Adrenal gland (tissue), 12 donors: ENCODE measurements around the gene MTHFS. TPM values are rescaled to one million over a fixed set of nuclear protein-coding genes. Genes with fewer than 3 reads are reported as not detected.

Experiments
- DNase-seq, 7 donors: peaks; one replicate each; pipeline ENCODE4 v3.0.0-alpha.2; 2019 to 2020
- H3K27ac ChIP-seq, 5 donors: fragments of 200-600 bp; sonication (generic) in 4 of 5; 1 replicate in 3 of 5; 2 replicates in 2 of 5; pipeline versions ENCODE4 v1.5.1 to v1.8.0; 2016 to 2020; ENCODE audit warnings: mild to moderate bottlenecking in 1 of 5
- H3K27me3 ChIP-seq: fragments of 200-600 bp; 2 replicates; pipeline ENCODE4 v1.8.0; 2021
- H3K36me3 ChIP-seq, 2 donors: fragments of 200-600 bp; replicated peaks in 1 of 2; 1 replicate in 1 of 2; 2 replicates in 1 of 2; pipeline versions ENCODE4 v1.5.1 to v1.8.0; 2018 to 2022
- H3K4me1 ChIP-seq, 2 donors: fragments of 200-600 bp; replicated peaks in 1 of 2; 1 replicate in 1 of 2; 2 replicates in 1 of 2; pipeline versions ENCODE4 v1.5.1 to v1.8.0; 2018 to 2021
- H3K4me3 ChIP-seq, 4 donors: fragments of 200-600 bp; sonication (generic) in 3 of 4; one replicate each; pipeline ENCODE4 v1.5.1; 2016 to 2018
- H3K9me3 ChIP-seq, 3 donors: fragments of 200-600 bp; sonication (generic) in 1 of 3; replicated peaks in 1 of 3; 1 replicate in 2 of 3; 2 replicates in 1 of 3; pipeline versions ENCODE4 v1.5.1 to v1.8.0; 2016 to 2021
- POLR2A ChIP-seq, 2 donors: fragments of 450-650 bp; IDR thresholded peaks; one replicate each; pipeline ENCODE4 v1.6.1; 2017; ENCODE audit warnings: antibody characterized with exemption in 2 of 2, mild to moderate bottlenecking in 2 of 2, moderate library complexity in 1 of 2
- WGBS, 4 donors: extraction: QIAGEN DNeasy Blood & Tissue Kit in 2 of 4; methylation state at CpG; one replicate each; pipeline versions ENCODE4 v1.1.5 to v1.1.7; 2013 to 2017; 5-methylcytosine and 5-hydroxymethylcytosine counted together
- intact Hi-C, 2 donors: fragments of 100-400 bp; cut with DNase I; formaldehyde crosslinking; loops; one replicate each; pipeline versions ENCODE4 v1.14.1 to v1.15.0; 2022 to 2023
- polyA plus RNA-seq, 3 donors: library from polyadenylated mRNA; stranded (reverse); fragments of 200-250 nt in 2 of 3; fragments of 350-450 nt in 1 of 3; fragmentation: Illumina TruSeq in 1 of 3; extraction: RNeasy Lipid Tissue Mini Kit (QIAGEN cat#74804) in 1 of 3; gene quantifications; one replicate each; pipeline ENCODE4 v1.2.3, GENCODE V29; 2013 to 2014
- total RNA-seq, 9 donors: library from RNA; depleted of rRNA in 4 of 9; stranded (reverse); fragments of >200 nt in 4 of 9; fragments of 120-200 nt in 1 of 9; fragmentation: NEBNext Ultra II Directional in 1 of 9; extraction: Animal tissue kit (Norgen Biotek cat#: 25700) in 1 of 9; gene quantifications; one replicate each; pipeline versions ENCODE4 v1.1.0 to v1.2.4, GENCODE V29; 2013 to 2023
- TF ChIP-seq, protein P1 (sequence below), 6 experiments: fragments of 450-650 bp in 4 of 6; fragments of 200-600 bp in 2 of 6; sonication (generic) in 1 of 6; IDR thresholded peaks; 1 replicate in 5 of 6; 2 replicates in 1 of 6; pipeline versions ENCODE4 v1.5.1 to v1.8.0; 2016 to 2021; ENCODE audit warnings: antibody characterized with exemption in 6 of 6, mild to moderate bottlenecking in 2 of 6, moderate library complexity in 1 of 6
- donor health status: healthy with polysubstance abuse.
- donor health status: Bipolar disorder and iron deficiency.
- donor health status: DM: yes; HTN: yes; CAD: no.
- donor health status: DM: no; HTN: no; CAD: no.
- donor health status: DM: no; HTN: no; CAD: no.
- donor health status: DM: yes; HTN: yes; CAD: no.

Gene MTHFS
- total and polyA plus RNA-seq, 12 donors: 8.7 to 63.6 (median 28.8) TPM

DNA sequence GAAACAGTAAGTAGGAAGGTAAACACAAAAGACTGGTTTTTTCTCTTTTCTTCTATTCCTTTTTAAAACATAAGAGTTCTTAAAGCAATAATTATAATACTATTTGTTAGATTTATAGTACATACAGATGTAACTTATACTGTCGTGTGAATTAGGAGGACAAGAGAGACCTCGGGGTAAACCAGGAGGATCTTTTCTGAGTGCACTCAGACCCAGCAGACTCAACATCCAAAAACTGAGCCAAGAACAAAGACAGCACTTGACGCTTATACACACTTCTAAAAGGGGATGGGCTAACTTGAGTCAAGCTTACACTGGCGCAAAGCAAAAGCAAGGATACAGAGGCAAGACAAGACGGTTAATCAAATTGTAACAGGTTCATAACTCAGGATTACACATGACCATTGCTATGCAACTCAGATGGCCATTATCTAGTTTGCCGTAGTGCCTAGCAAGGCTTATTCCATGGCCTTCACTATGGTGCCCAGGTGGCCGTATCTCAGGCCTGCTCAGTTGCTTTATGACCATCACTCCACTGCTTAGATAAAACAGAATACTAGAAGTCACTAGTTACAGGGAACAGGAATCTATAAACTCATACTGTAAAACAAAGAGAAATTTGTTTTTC lies 18.6 kb downstream of the MTHFS start:
- Histone ChIP-seq H3K27ac (no peak overlapping the region), H3K4me1 (peaks cover 5 to 9% of the 10 kb centered on the region in 2 donors), H3K9me3 (peaks cover 0 to 39% (median 5%) of the 10 kb centered on the region in 3 donors), H3K27me3 (no peaks in the 10 kb centered on the region), H3K4me3 (no peak overlapping the region), H3K36me3 (peaks cover 0 to under 1% of the 10 kb centered on the region in 2 donors)
- no peak for TF ChIP-seq POLR2A (IDR thresholded peaks at IDR 0.05)
- TF ChIP-seq, protein P1, sequence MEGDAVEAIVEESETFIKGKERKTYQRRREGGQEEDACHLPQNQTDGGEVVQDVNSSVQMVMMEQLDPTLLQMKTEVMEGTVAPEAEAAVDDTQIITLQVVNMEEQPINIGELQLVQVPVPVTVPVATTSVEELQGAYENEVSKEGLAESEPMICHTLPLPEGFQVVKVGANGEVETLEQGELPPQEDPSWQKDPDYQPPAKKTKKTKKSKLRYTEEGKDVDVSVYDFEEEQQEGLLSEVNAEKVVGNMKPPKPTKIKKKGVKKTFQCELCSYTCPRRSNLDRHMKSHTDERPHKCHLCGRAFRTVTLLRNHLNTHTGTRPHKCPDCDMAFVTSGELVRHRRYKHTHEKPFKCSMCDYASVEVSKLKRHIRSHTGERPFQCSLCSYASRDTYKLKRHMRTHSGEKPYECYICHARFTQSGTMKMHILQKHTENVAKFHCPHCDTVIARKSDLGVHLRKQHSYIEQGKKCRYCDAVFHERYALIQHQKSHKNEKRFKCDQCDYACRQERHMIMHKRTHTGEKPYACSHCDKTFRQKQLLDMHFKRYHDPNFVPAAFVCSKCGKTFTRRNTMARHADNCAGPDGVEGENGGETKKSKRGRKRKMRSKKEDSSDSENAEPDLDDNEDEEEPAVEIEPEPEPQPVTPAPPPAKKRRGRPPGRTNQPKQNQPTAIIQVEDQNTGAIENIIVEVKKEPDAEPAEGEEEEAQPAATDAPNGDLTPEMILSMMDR (IDR thresholded peaks at IDR 0.05): no peak
- no peak for DNase-seq
- intact Hi-C loops: no loop called here
- WGBS, 4 donors: 83 to 99% (median 92%) methylated on average over 7 of the region's 7 CpGs

DNA sequence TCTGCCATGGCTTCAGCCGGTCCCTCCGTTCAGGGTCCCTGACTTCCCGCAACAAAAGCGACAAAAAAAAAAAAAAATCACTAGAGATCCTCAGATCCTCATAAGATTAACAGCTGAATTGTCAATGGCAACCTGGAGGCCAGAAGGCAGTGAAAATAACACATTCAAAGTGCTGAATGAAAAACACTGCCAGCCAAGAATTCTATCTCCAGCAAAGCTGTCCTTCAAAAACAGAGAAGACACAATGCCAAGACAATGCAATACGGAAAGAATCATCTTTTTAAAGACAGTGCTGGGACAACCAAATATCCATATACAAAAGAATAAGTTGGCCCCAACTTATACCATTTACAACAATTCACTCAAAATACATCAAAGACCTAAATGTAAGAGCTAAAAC lies 21.6 kb downstream of the MTHFS start:
- Histone ChIP-seq H3K9me3 (peaks cover 0 to 39% (median 5%) of the 10 kb centered on the region in 3 donors), H3K4me1 (no peaks in the 10 kb centered on the region), H3K4me3 (no peak overlapping the region), H3K27me3 (no peaks in the 10 kb centered on the region), H3K27ac (no peak overlapping the region), H3K36me3 (no peaks in the 10 kb centered on the region)
- intact Hi-C loops: no loop called here
- DNase-seq: no peak
- TF ChIP-seq, protein P1 (IDR thresholded peaks at IDR 0.05): no peak
- WGBS, 4 donors: 96 to 99% (median 98%) methylated on average over 5 of the region's 5 CpGs

DNA sequence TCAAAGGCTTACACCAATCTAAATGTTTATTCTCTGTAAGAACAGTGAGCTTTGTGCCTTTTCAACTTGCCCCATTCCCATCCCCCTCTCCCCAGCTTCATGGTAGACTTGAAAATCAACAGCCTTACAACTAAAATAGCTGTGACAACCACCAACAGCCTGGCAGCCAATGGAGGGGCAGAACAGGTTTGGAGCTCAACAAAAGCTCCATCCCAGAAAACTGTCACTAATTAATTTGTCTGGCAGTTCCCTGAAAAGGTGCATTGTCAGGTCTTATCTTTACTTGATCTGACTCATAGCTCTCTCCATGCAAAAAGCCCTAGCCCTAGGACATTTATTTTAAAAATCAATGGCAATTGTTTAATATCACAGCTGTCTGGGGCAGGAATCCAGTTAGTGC lies 22.6 kb downstream of the MTHFS start:
- no peaks in the 10 kb centered on the region for H3K4me1 ChIP-seq
- TF ChIP-seq, protein P1 (IDR thresholded peaks at IDR 0.05): no peak
- TF ChIP-seq POLR2A (IDR thresholded peaks at IDR 0.05): no peak
- peaks cover 0 to 37% (median 11%) of the 10 kb centered on the region in 3 donors for H3K9me3 ChIP-seq
- H3K36me3 ChIP-seq: no peaks in the 10 kb centered on the region
- DNase-seq: no peak
- no peak overlapping the region for H3K27ac ChIP-seq
- intact Hi-C loops: no loop called here
- H3K4me3 ChIP-seq: no peak overlapping the region
- no peaks in the 10 kb centered on the region for H3K27me3 ChIP-seq

DNA sequence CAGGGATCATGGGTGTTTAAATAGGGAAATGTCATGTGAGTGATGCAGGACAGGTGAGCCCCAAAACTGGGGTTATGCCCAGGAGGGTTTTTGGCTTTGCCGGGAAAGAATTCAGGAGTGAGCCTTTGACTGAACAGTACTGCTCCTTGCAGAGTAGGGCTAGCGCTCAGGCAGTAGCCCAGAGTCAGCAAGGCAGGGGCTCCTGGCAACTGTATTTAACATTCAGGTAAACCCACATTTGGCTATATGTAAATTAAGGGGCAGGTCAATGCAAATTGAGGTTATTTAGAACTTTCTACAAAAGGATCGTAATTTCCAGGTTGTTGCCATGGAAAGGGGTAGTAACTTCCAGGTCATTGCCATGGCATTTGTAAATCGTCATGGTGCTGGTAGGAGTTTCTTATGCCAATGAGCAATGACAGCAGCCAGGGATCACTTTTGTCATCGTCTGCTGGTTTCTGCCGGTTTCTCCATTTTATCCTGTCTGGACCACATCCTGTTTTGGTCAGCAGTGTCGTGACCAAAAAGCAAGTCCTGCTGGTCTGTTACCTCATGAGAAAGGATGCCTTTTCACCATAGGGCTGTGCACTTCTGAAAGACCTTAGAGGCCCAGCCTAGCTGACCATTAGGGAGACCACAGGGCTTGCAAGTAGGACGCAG lies 24.3 kb downstream of the MTHFS start:
- H3K9me3 ChIP-seq: peaks cover 0 to 21% (median 11%) of the 10 kb centered on the region in 3 donors
- peak in 1 of 7 donors; percentile 5 for DNase-seq
- no peak overlapping the region for H3K27ac ChIP-seq
- intact Hi-C loops: no loop called here
- no peaks in the 10 kb centered on the region for H3K36me3 ChIP-seq
- TF ChIP-seq POLR2A (IDR thresholded peaks at IDR 0.05): no peak
- H3K27me3 ChIP-seq: no peaks in the 10 kb centered on the region
- H3K4me1 ChIP-seq: no peaks in the 10 kb centered on the region
- WGBS, 4 donors: 83 to 93% (median 87%) methylated on average over 4 to 8 of the region's 8 CpGs
- H3K4me3 ChIP-seq: no peak overlapping the region

DNA sequence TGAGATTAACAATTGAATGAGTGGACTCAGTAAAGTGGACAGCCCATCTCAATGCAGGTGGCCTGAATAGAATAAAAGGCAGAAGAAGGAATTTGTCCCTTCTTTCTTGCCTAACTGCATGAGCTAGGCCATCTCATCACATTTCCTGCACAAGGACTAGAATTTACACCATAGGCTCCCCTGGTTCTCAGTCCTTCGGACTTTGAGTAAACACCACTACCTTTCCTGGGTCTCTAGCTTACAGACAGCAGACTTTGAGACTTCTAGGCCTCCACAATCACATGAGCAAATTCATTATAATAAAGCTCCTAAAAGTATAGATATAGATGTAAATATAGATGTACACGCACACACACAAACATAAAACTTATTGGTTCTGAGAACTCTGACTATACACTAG lies 28.3 kb downstream of the MTHFS start:
- Histone ChIP-seq H3K4me3 (no peak overlapping the region), H3K9me3 (peaks cover 0 to 6% (median 0%) of the 10 kb centered on the region in 3 donors), H3K4me1 (no peaks in the 10 kb centered on the region), H3K36me3 (no peaks in the 10 kb centered on the region), H3K27me3 (no peaks in the 10 kb centered on the region), H3K27ac (no peak overlapping the region)
- intact Hi-C loops: no loop called here
- WGBS, 4 donors: 74 to 99% (median 96%) methylated on average over 2 of the region's 2 CpGs
- TF ChIP-seq POLR2A (IDR thresholded peaks at IDR 0.05): no peak
- TF ChIP-seq, protein P1 (IDR thresholded peaks at IDR 0.05): no peak
- no peak for DNase-seq
